Measurements from ENCODE around the gene ST6GAL1.

Gene ST6GAL1

GRCh38 chr3:186980989-186981388 is 50.7 kb downstream of the ST6GAL1 start:
- H3K27ac ChIP-seq (ENCODE audit: low read length) = no peak overlapping the region
- no peaks in the 10 kb centered on the region for H3K9me3 ChIP-seq (ENCODE audit: control insufficient read depth, insufficient read depth, low read length)
- no peak overlapping the region for H3K4me3 ChIP-seq (ENCODE audit: low read length)
- peaks cover 3% of the 10 kb centered on the region; the same call in 1 of the 2 replicates for H3K4me1 ChIP-seq (ENCODE audit: control insufficient read depth, insufficient read depth, low read length)
- no CpG with 5 or more reads among the region's 2 CpGs for WGBS (ENCODE audit: insufficient coverage, insufficient read length)
- no peaks in the 10 kb centered on the region for H3K36me3 ChIP-seq (ENCODE audit: control insufficient read depth, insufficient read depth, low read length)
- DNase-seq (ENCODE audit: low read depth, low spot score) = no peak
- no peaks in the 10 kb centered on the region for H3K27me3 ChIP-seq (ENCODE audit: control insufficient read depth, insufficient read depth, low read length)

GRCh38 chr3:186983659-186984058 is 53.3 kb downstream of the ST6GAL1 start:
- Histone ChIP-seq H3K27me3 (ENCODE audit: control insufficient read depth, insufficient read depth, low read length) (no peaks in the 10 kb centered on the region), H3K9me3 (ENCODE audit: control insufficient read depth, insufficient read depth, low read length) (no peaks in the 10 kb centered on the region), H3K27ac (ENCODE audit: low read length) (no peak overlapping the region), H3K4me1 (ENCODE audit: control insufficient read depth, insufficient read depth, low read length) (no peaks in the 10 kb centered on the region; the same call in 1 of the 2 replicates), H3K4me3 (ENCODE audit: low read length) (no peak overlapping the region), H3K36me3 (ENCODE audit: control insufficient read depth, insufficient read depth, low read length) (no peaks in the 10 kb centered on the region)
- DNase-seq (ENCODE audit: low read depth, low spot score) = no peak
- WGBS (ENCODE audit: insufficient coverage, insufficient read length) = no CpG with 5 or more reads among the region's 4 CpGs

GRCh38 chr3:186984064-186984463 is 53.7 kb downstream of the ST6GAL1 start:
- no peak for DNase-seq (ENCODE audit: low read depth, low spot score)
- Histone ChIP-seq H3K9me3 (ENCODE audit: control insufficient read depth, insufficient read depth, low read length) (no peaks in the 10 kb centered on the region), H3K4me1 (ENCODE audit: control insufficient read depth, insufficient read depth, low read length) (no peaks in the 10 kb centered on the region; the same call in 1 of the 2 replicates), H3K27ac (ENCODE audit: low read length) (no peak overlapping the region), H3K4me3 (ENCODE audit: low read length) (no peak overlapping the region), H3K27me3 (ENCODE audit: control insufficient read depth, insufficient read depth, low read length) (no peaks in the 10 kb centered on the region), H3K36me3 (ENCODE audit: control insufficient read depth, insufficient read depth, low read length) (no peaks in the 10 kb centered on the region)
- no CpG with 5 or more reads among the region's 6 CpGs for WGBS (ENCODE audit: insufficient coverage, insufficient read length)

GRCh38 chr3:186985661-186986364 is 55.5 kb downstream of the ST6GAL1 start:
- H3K4me3 ChIP-seq (ENCODE audit: low read length) = no peak overlapping the region; the same call in 1 of the 2 replicates
- DNase-seq (ENCODE audit: low read depth, low spot score) = no peak
- WGBS (ENCODE audit: insufficient coverage, insufficient read length) = no CpG with 5 or more reads among the region's 14 CpGs
- no peaks in the 10 kb centered on the region for H3K9me3 ChIP-seq (ENCODE audit: control insufficient read depth, insufficient read depth, low read length)
- no peak overlapping the region for H3K27ac ChIP-seq (ENCODE audit: low read length)
- H3K36me3 ChIP-seq (ENCODE audit: control insufficient read depth, insufficient read depth, low read length) = no peaks in the 10 kb centered on the region
- H3K27me3 ChIP-seq (ENCODE audit: control insufficient read depth, insufficient read depth, low read length) = no peaks in the 10 kb centered on the region
- no peaks in the 10 kb centered on the region; the same call in 1 of the 2 replicates for H3K4me1 ChIP-seq (ENCODE audit: control insufficient read depth, insufficient read depth, low read length)

GRCh38 chr3:186986406-186986805 is 56.1 kb downstream of the ST6GAL1 start:
- H3K9me3 ChIP-seq (ENCODE audit: control insufficient read depth, insufficient read depth, low read length) = no peaks in the 10 kb centered on the region
- no peak overlapping the region for H3K4me3 ChIP-seq (ENCODE audit: low read length)
- no peaks in the 10 kb centered on the region; the same call in 1 of the 2 replicates for H3K4me1 ChIP-seq (ENCODE audit: control insufficient read depth, insufficient read depth, low read length)
- no peaks in the 10 kb centered on the region for H3K36me3 ChIP-seq (ENCODE audit: control insufficient read depth, insufficient read depth, low read length)
- WGBS (ENCODE audit: insufficient coverage, insufficient read length) = no CpG with 5 or more reads among the region's 8 CpGs
- no peak for DNase-seq (ENCODE audit: low read depth, low spot score)
- no peak overlapping the region for H3K27ac ChIP-seq (ENCODE audit: low read length)
- no peaks in the 10 kb centered on the region for H3K27me3 ChIP-seq (ENCODE audit: control insufficient read depth, insufficient read depth, low read length)

GRCh38 chr3:186986816-186987215 is 56.5 kb downstream of the ST6GAL1 start:
- WGBS (ENCODE audit: insufficient coverage, insufficient read length) = no CpG with 5 or more reads among the region's 1 CpG
- Histone ChIP-seq H3K9me3 (ENCODE audit: control insufficient read depth, insufficient read depth, low read length) (no peaks in the 10 kb centered on the region), H3K36me3 (ENCODE audit: control insufficient read depth, insufficient read depth, low read length) (no peaks in the 10 kb centered on the region), H3K4me3 (ENCODE audit: low read length) (no peak overlapping the region), H3K27me3 (ENCODE audit: control insufficient read depth, insufficient read depth, low read length) (no peaks in the 10 kb centered on the region), H3K27ac (ENCODE audit: low read length) (no peak overlapping the region), H3K4me1 (ENCODE audit: control insufficient read depth, insufficient read depth, low read length) (no peaks in the 10 kb centered on the region; the same call in 1 of the 2 replicates)
- no peak for DNase-seq (ENCODE audit: low read depth, low spot score)

- Histone ChIP-seq H3K9me3 (ENCODE audit: control insufficient read depth, insufficient read depth, low read length) (no peaks in the 10 kb centered on the region), H3K27me3 (ENCODE audit: control insufficient read depth, insufficient read depth, low read length) (no peaks in the 10 kb centered on the region), H3K36me3 (ENCODE audit: control insufficient read depth, insufficient read depth, low read length) (no peaks in the 10 kb centered on the region), H3K4me1 (ENCODE audit: control insufficient read depth, insufficient read depth, low read length) (peaks cover 5% of the 10 kb centered on the region), H3K27ac (ENCODE audit: low read length) (no peak overlapping the region), H3K4me3 (ENCODE audit: low read length) (no peak overlapping the region)
- no CpG with 5 or more reads among the region's 3 CpGs for WGBS (ENCODE audit: insufficient coverage, insufficient read length)
- DNase-seq (ENCODE audit: low read depth, low spot score) = no peak
Observed at GRCh38 chr3:186988806-186989205, 58.5 kb downstream of the ST6GAL1 start.

GRCh38 chr3:186989429-186989828 is 59.1 kb downstream of the ST6GAL1 start:
- no peak overlapping the region for H3K4me3 ChIP-seq (ENCODE audit: low read length)
- no peak for DNase-seq (ENCODE audit: low read depth, low spot score)
- H3K27ac ChIP-seq (ENCODE audit: low read length) = no peak overlapping the region
- H3K9me3 ChIP-seq (ENCODE audit: control insufficient read depth, insufficient read depth, low read length) = no peaks in the 10 kb centered on the region
- H3K36me3 ChIP-seq (ENCODE audit: control insufficient read depth, insufficient read depth, low read length) = no peaks in the 10 kb centered on the region
- peaks cover 5% of the 10 kb centered on the region for H3K4me1 ChIP-seq (ENCODE audit: control insufficient read depth, insufficient read depth, low read length)
- no CpG with 5 or more reads among the region's 1 CpG for WGBS (ENCODE audit: insufficient coverage, insufficient read length)
- H3K27me3 ChIP-seq (ENCODE audit: control insufficient read depth, insufficient read depth, low read length) = no peaks in the 10 kb centered on the region

- Histone ChIP-seq H3K36me3 (ENCODE audit: control insufficient read depth, insufficient read depth, low read length) (no peaks in the 10 kb centered on the region), H3K27me3 (ENCODE audit: control insufficient read depth, insufficient read depth, low read length) (no peaks in the 10 kb centered on the region), H3K4me3 (ENCODE audit: low read length) (no peak overlapping the region), H3K27ac (ENCODE audit: low read length) (no peak overlapping the region), H3K9me3 (ENCODE audit: control insufficient read depth, insufficient read depth, low read length) (no peaks in the 10 kb centered on the region), H3K4me1 (ENCODE audit: control insufficient read depth, insufficient read depth, low read length) (peaks cover 5% of the 10 kb centered on the region)
- WGBS (ENCODE audit: insufficient coverage, insufficient read length) = no CpG with 5 or more reads among the region's 3 CpGs
- DNase-seq (ENCODE audit: low read depth, low spot score) = no peak
Observed at GRCh38 chr3:186990277-186990676, 60.0 kb downstream of the ST6GAL1 start.

GRCh38 chr3:186990878-186991308 is 60.6 kb downstream of the ST6GAL1 start:
- DNase-seq (ENCODE audit: low read depth, low spot score) = no peak
- Histone ChIP-seq H3K9me3 (ENCODE audit: control insufficient read depth, insufficient read depth, low read length) (no peaks in the 10 kb centered on the region), H3K4me3 (ENCODE audit: low read length) (no peak overlapping the region), H3K27me3 (ENCODE audit: control insufficient read depth, insufficient read depth, low read length) (no peaks in the 10 kb centered on the region), H3K4me1 (ENCODE audit: control insufficient read depth, insufficient read depth, low read length) (peaks cover 5% of the 10 kb centered on the region), H3K27ac (ENCODE audit: low read length) (no peak overlapping the region), H3K36me3 (ENCODE audit: control insufficient read depth, insufficient read depth, low read length) (no peaks in the 10 kb centered on the region)
- WGBS (ENCODE audit: insufficient coverage, insufficient read length) = no CpG with 5 or more reads among the region's 5 CpGs

GRCh38 chr3:186991470-186991869 is 61.1 kb downstream of the ST6GAL1 start:
- H3K4me1 ChIP-seq (ENCODE audit: control insufficient read depth, insufficient read depth, low read length) = peaks cover 5% of the 10 kb centered on the region
- no CpG with 5 or more reads among the region's 4 CpGs for WGBS (ENCODE audit: insufficient coverage, insufficient read length)
- no peak overlapping the region for H3K4me3 ChIP-seq (ENCODE audit: low read length)
- no peaks in the 10 kb centered on the region for H3K27me3 ChIP-seq (ENCODE audit: control insufficient read depth, insufficient read depth, low read length)
- no peaks in the 10 kb centered on the region for H3K36me3 ChIP-seq (ENCODE audit: control insufficient read depth, insufficient read depth, low read length)
- no peak overlapping the region for H3K27ac ChIP-seq (ENCODE audit: low read length)
- H3K9me3 ChIP-seq (ENCODE audit: control insufficient read depth, insufficient read depth, low read length) = no peaks in the 10 kb centered on the region
- no peak for DNase-seq (ENCODE audit: low read depth, low spot score)
